ENCODE data around the gene ZFAND3. TPM values are rescaled to one million over a fixed set of nuclear protein-coding genes. Genes with fewer than 3 reads are reported as not detected.

The ZFAND3 gene
- total and polyA plus RNA-seq, 2 donors (not counting 1 experiment from before 2014, with no cell fraction given): 13.5 to 58.3 TPM

DNA sequence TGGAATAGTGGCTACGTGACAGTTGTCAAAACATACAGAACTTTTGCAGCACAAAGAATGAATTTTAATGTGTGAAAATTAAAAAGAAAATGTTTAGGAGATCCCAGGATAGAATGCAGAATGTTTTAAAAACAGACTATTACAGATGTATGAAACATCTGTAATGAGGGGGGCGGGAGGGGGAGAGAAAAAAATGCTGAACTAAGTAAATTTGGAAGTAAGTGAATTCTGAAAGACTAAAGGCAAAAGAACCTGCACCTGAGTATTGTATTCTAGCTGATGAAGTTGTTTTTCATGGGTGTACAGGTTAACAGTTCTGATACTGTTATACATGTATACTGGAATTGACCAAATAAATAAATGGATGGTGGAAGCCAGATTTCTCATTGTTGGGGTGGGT, 178.8 kb downstream of the ZFAND3 start:
- TF ChIP-seq, protein P1, sequence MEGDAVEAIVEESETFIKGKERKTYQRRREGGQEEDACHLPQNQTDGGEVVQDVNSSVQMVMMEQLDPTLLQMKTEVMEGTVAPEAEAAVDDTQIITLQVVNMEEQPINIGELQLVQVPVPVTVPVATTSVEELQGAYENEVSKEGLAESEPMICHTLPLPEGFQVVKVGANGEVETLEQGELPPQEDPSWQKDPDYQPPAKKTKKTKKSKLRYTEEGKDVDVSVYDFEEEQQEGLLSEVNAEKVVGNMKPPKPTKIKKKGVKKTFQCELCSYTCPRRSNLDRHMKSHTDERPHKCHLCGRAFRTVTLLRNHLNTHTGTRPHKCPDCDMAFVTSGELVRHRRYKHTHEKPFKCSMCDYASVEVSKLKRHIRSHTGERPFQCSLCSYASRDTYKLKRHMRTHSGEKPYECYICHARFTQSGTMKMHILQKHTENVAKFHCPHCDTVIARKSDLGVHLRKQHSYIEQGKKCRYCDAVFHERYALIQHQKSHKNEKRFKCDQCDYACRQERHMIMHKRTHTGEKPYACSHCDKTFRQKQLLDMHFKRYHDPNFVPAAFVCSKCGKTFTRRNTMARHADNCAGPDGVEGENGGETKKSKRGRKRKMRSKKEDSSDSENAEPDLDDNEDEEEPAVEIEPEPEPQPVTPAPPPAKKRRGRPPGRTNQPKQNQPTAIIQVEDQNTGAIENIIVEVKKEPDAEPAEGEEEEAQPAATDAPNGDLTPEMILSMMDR (IDR thresholded peaks at IDR 0.05): no peak
- TF ChIP-seq EZH2 (IDR thresholded peaks at IDR 0.05; ENCODE audit: borderline replicate concordance, insufficient read depth, low read depth, low read length, poor library complexity, severe bottlenecking): no peak
- H3K4me1 Mint-ChIP-seq: peaks cover 24% of the 10 kb centered on the region
- WGBS (ENCODE audit: insufficient coverage): no CpG with 5 or more reads among the region's 2 CpGs
- Histone ChIP-seq H3K4me3 (ENCODE audit: control extremely low read depth in 1 of 5, extremely low read depth in 1 of 5, insufficient read depth in 1 of 5, low read depth in 2 of 5, low read length in 4 of 5) (no peak overlapping the region), H3K27ac (ENCODE audit: low read length in 2 of 2) (no peak overlapping the region), H3K9ac (ENCODE audit: low read length) (no peak overlapping the region), H3K27me3 (replicated peaks in 1 of 4; ENCODE audit: control extremely low read depth in 1 of 4, control insufficient read depth in 3 of 4, insufficient read depth in 4 of 4, low read length in 3 of 4) (no peaks in the 10 kb centered on the region), H3K79me2 (ENCODE audit: control insufficient read depth, insufficient read depth, low read length) (peaks cover 49% of the 10 kb centered on the region), H3K4me1 (ENCODE audit: control insufficient read depth in 2 of 2, insufficient read depth in 2 of 2, low read length in 2 of 2) (no peaks in the 10 kb centered on the region), H4K20me1 (ENCODE audit: control insufficient read depth, insufficient read depth, low read length, poor library complexity, severe bottlenecking) (peaks cover 36% of the 10 kb centered on the region), H3K9me3 (ENCODE audit: control extremely low read depth in 1 of 3, control insufficient read depth in 2 of 3, insufficient read depth in 1 of 3, low read length in 2 of 3) (no peaks in the 10 kb centered on the region), H2AFZ (ENCODE audit: insufficient read depth, low read depth, low read length, poor library complexity, severe bottlenecking) (no peak overlapping the region), H3K36me3 (replicated peaks in 1 of 2; ENCODE audit: control extremely low read depth in 1 of 2, control insufficient read depth in 1 of 2, extremely low read depth in 1 of 2, insufficient read depth in 2 of 2, low read length in 1 of 2) (no peaks in the 10 kb centered on the region), H3K4me2 (replicated peaks; ENCODE audit: low read depth, low read length, poor library complexity, severe bottlenecking) (no peak overlapping the region)
- intact Hi-C loops (cut with micrococcal nuclease): loop anchor here (1.0 kb wide), 1 partner anchor 20 kb away; no protein-coding TSS in a partner anchor
- H3K27me3 Mint-ChIP-seq: no peaks in the 10 kb centered on the region
- no peak overlapping the region for H3K27ac Mint-ChIP-seq
- H3K9me3 Mint-ChIP-seq (ENCODE audit: insufficient read depth): peaks cover 4% of the 10 kb centered on the region
- no peak for ATAC-seq (ENCODE audit: low read depth)
- H3K4me3 Mint-ChIP-seq: no peak overlapping the region
- POLR2A ChIA-PET: no interaction called here
- DNase-seq: no peak
- CTCF ChIA-PET: interaction anchor here (0.8 to 1.3 kb wide), 2 partner anchors 13 to 18 kb away, joined by 4 to 7 read pairs; no protein-coding TSS in a partner anchor

DNA sequence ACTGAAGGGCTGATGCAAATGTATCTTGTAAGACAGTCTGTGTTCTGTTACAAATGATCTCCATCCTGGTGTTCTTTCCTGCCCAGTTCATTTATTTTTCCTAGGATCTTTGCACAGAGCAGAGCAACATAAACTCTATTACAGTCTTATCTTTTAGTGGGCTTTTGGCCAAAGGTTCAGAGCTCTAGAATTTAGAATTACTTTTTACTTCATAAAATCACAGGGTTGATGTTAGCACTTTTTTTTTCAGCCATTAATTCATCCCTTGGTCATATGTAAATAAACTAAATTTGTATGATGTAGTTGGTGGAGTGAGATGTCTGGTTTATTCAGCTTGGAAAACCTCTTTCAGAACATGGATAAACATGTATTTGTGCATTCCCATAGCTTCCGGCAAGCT, 181.9 kb downstream of the ZFAND3 start:
- H3K27me3 Mint-ChIP-seq: no peaks in the 10 kb centered on the region
- intact Hi-C loops (cut with micrococcal nuclease): no loop called here
- no peak overlapping the region for H3K9ac ChIP-seq (ENCODE audit: low read length)
- no peaks in the 10 kb centered on the region for H3K27me3 ChIP-seq (replicated peaks in 1 of 4; ENCODE audit: control extremely low read depth in 1 of 4, control insufficient read depth in 3 of 4, insufficient read depth in 4 of 4, low read length in 3 of 4)
- H3K4me2 ChIP-seq (replicated peaks; ENCODE audit: low read depth, low read length, poor library complexity, severe bottlenecking): no peak overlapping the region
- POLR2A ChIA-PET: no interaction called here
- CTCF ChIA-PET: no interaction called here
- peaks cover 4% of the 10 kb centered on the region for H3K9me3 Mint-ChIP-seq (ENCODE audit: insufficient read depth)
- H3K4me3 ChIP-seq (ENCODE audit: control extremely low read depth in 1 of 5, extremely low read depth in 1 of 5, insufficient read depth in 1 of 5, low read depth in 2 of 5, low read length in 4 of 5): no peak overlapping the region
- no peak overlapping the region for H3K4me3 Mint-ChIP-seq
- peaks cover 45% of the 10 kb centered on the region for H3K79me2 ChIP-seq (ENCODE audit: control insufficient read depth, insufficient read depth, low read length)
- H3K4me1 ChIP-seq (ENCODE audit: control insufficient read depth in 2 of 2, insufficient read depth in 2 of 2, low read length in 2 of 2): no peaks in the 10 kb centered on the region
- no peak overlapping the region for H3K27ac Mint-ChIP-seq
- no peak overlapping the region for H3K27ac ChIP-seq (ENCODE audit: low read length in 2 of 2)
- TF ChIP-seq, protein P1 (IDR thresholded peaks at IDR 0.05): no peak
- H3K36me3 ChIP-seq (replicated peaks in 1 of 2; ENCODE audit: control extremely low read depth in 1 of 2, control insufficient read depth in 1 of 2, extremely low read depth in 1 of 2, insufficient read depth in 2 of 2, low read length in 1 of 2): no peaks in the 10 kb centered on the region
- WGBS (ENCODE audit: insufficient coverage): no CpG with 5 or more reads among the region's 1 CpG
- H3K4me1 Mint-ChIP-seq: peaks cover 34% of the 10 kb centered on the region
- H4K20me1 ChIP-seq (ENCODE audit: control insufficient read depth, insufficient read depth, low read length, poor library complexity, severe bottlenecking): peaks cover 33% of the 10 kb centered on the region
- ATAC-seq (ENCODE audit: low read depth) (no peak), DNase-seq (no peak)
- H3K9me3 ChIP-seq (ENCODE audit: control extremely low read depth in 1 of 3, control insufficient read depth in 2 of 3, insufficient read depth in 1 of 3, low read length in 2 of 3): no peaks in the 10 kb centered on the region
- H2AFZ ChIP-seq (ENCODE audit: insufficient read depth, low read depth, low read length, poor library complexity, severe bottlenecking): no peak overlapping the region
